ENCODE results near the gene FZD1. TPM values are rescaled to one million over a fixed set of nuclear protein-coding genes. Genes with fewer than 3 reads are reported as not detected.

FZD1 gene
- total RNA-seq, 1 donor from 2014 or later: 5.4 TPM

DNA sequence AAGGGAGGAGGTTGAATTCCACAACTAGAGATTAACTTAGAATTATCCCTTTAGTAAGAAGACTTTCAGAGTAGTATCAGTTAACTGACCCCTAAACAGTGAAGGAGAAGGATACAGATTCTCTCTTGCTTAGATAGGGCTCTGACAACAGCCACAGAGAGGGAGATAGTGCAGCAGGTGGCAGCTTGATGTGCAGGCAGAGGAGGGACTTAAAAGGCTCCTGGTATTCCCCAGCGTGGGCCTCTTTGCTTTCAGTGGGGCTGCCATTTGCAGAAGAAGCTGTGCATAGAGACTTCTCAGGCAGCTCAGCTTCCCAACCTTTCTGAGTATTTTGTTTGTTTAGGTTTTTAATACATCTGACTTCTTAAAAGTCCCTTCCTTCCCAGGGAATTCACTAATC lies 16.0 kb downstream of the FZD1 start:
- Histone ChIP-seq H3K27ac (ENCODE audit: low read depth, low read length) (no peak overlapping the region), H3K9ac (ENCODE audit: low read length) (no peak overlapping the region), H3K27me3 (ENCODE audit: insufficient read depth, low read length) (no peaks in the 10 kb centered on the region), H4K20me1 (ENCODE audit: insufficient read depth, low read length) (no peaks in the 10 kb centered on the region), H3K9me3 (ENCODE audit: insufficient read depth, low read depth, low read length) (no peaks in the 10 kb centered on the region), H3K4me3 (ENCODE audit: insufficient read depth, low read depth, low read length) (no peak overlapping the region), H2AFZ (ENCODE audit: low read depth, low read length) (no peak overlapping the region), H3K36me3 (ENCODE audit: insufficient read depth, low read length) (no peaks in the 10 kb centered on the region), H3K4me1 (ENCODE audit: insufficient read depth, low read length) (no peaks in the 10 kb centered on the region), H3K4me2 (ENCODE audit: low read length) (no peak overlapping the region), H3K79me2 (ENCODE audit: insufficient read depth, low read length) (no peaks in the 10 kb centered on the region)
- DNase-seq (ENCODE audit: low read depth) (no peak), FAIRE-seq (no peak)
- Mint-ChIP-seq H3K27me3 (ENCODE audit: low read depth, unreplicated experiment) (peaks cover 6% of the 10 kb centered on the region), H3K4me1 (ENCODE audit: low read depth, unreplicated experiment) (no peaks in the 10 kb centered on the region), H3K36me3 (ENCODE audit: low read depth, unreplicated experiment) (no peaks in the 10 kb centered on the region), H3K4me3 (ENCODE audit: unreplicated experiment) (no peak overlapping the region), H3K9me3 (ENCODE audit: unreplicated experiment) (peaks cover 2% of the 10 kb centered on the region), H3K27ac (ENCODE audit: unreplicated experiment) (no peak overlapping the region)
- TF ChIP-seq, protein P1, sequence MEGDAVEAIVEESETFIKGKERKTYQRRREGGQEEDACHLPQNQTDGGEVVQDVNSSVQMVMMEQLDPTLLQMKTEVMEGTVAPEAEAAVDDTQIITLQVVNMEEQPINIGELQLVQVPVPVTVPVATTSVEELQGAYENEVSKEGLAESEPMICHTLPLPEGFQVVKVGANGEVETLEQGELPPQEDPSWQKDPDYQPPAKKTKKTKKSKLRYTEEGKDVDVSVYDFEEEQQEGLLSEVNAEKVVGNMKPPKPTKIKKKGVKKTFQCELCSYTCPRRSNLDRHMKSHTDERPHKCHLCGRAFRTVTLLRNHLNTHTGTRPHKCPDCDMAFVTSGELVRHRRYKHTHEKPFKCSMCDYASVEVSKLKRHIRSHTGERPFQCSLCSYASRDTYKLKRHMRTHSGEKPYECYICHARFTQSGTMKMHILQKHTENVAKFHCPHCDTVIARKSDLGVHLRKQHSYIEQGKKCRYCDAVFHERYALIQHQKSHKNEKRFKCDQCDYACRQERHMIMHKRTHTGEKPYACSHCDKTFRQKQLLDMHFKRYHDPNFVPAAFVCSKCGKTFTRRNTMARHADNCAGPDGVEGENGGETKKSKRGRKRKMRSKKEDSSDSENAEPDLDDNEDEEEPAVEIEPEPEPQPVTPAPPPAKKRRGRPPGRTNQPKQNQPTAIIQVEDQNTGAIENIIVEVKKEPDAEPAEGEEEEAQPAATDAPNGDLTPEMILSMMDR (IDR thresholded peaks at IDR 0.05; ENCODE audit: insufficient read depth, low read depth, low read length): no peak
- no peak for TF ChIP-seq EZH2 (IDR thresholded peaks at IDR 0.05; ENCODE audit: insufficient read depth, low read length)

DNA sequence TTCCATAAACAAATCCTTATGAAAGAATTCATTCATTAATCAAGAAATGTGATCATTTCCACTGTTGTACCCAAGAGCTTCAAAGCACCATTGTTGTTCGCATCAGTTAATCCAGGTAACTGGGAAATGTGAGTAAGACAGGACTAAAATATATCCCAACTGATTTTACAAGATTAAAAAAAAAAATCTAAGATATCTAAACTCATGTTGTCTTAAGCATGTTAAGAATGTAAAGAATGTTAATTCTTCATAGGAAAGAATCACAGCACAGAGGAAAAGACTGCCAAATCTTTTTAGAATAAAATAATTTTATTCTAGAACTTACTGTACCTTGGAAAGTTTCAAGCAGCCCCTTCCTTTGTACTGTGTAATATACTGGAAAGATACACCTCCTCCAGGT lies 16.4 kb downstream of the FZD1 start:
- Histone ChIP-seq H4K20me1 (ENCODE audit: insufficient read depth, low read length) (no peaks in the 10 kb centered on the region), H2AFZ (ENCODE audit: low read depth, low read length) (no peak overlapping the region), H3K4me3 (ENCODE audit: insufficient read depth, low read depth, low read length) (no peak overlapping the region), H3K79me2 (ENCODE audit: insufficient read depth, low read length) (no peaks in the 10 kb centered on the region), H3K9me3 (ENCODE audit: insufficient read depth, low read depth, low read length) (no peaks in the 10 kb centered on the region), H3K9ac (ENCODE audit: low read length) (no peak overlapping the region), H3K27me3 (ENCODE audit: insufficient read depth, low read length) (no peaks in the 10 kb centered on the region), H3K27ac (ENCODE audit: low read depth, low read length) (no peak overlapping the region), H3K36me3 (ENCODE audit: insufficient read depth, low read length) (no peaks in the 10 kb centered on the region), H3K4me1 (ENCODE audit: insufficient read depth, low read length) (no peaks in the 10 kb centered on the region), H3K4me2 (ENCODE audit: low read length) (no peak overlapping the region)
- Mint-ChIP-seq H3K9me3 (ENCODE audit: unreplicated experiment) (peaks cover 2% of the 10 kb centered on the region), H3K27me3 (ENCODE audit: low read depth, unreplicated experiment) (peaks cover 5% of the 10 kb centered on the region), H3K36me3 (ENCODE audit: low read depth, unreplicated experiment) (no peaks in the 10 kb centered on the region), H3K4me3 (ENCODE audit: unreplicated experiment) (no peak overlapping the region), H3K27ac (ENCODE audit: unreplicated experiment) (no peak overlapping the region), H3K4me1 (ENCODE audit: low read depth, unreplicated experiment) (no peaks in the 10 kb centered on the region)
- TF ChIP-seq, protein P1 (IDR thresholded peaks at IDR 0.05; ENCODE audit: insufficient read depth, low read depth, low read length): no peak
- no peak for TF ChIP-seq EZH2 (IDR thresholded peaks at IDR 0.05; ENCODE audit: insufficient read depth, low read length)
- FAIRE-seq (no peak), DNase-seq (ENCODE audit: low read depth) (peak; percentile 19)

DNA sequence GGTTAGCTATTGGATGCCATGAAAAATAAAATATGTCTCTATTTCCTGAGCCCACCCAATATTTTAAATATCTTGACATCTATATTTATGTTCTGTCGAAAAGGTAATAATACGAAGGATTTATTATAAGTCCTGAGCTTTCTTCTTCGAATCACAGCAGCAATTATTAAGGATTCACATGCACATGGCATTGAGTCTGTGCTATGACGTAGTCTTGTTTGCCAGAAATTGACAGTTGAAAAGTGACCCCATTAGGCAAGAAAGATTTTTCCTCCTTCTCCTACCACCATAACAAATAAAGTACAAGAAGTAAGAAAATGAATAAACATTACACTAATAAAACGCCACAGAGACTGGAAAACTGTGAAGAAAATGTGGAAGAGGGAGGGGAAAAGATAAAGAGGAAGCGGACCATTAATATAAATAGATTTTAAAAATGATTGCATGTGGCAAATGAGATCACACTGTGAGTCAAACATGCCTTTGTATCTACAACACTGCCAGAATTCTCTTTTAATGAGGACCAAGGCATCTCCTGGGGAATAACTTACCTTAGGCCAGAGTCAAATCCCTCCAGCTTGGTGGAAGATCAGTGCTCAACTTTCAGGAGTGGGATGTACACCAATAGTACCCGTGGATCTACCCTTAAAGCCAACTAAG lies 21.6 kb downstream of the FZD1 start:
- no peak overlapping the region for H3K9ac ChIP-seq (ENCODE audit: low read length)
- no peaks in the 10 kb centered on the region for H3K4me1 Mint-ChIP-seq (ENCODE audit: low read depth, unreplicated experiment)
- H3K9me3 Mint-ChIP-seq (ENCODE audit: unreplicated experiment): no peaks in the 10 kb centered on the region
- FAIRE-seq: no peak
- no peak for TF ChIP-seq EZH2 (IDR thresholded peaks at IDR 0.05; ENCODE audit: insufficient read depth, low read length)
- TF ChIP-seq, protein P1 (IDR thresholded peaks at IDR 0.05; ENCODE audit: insufficient read depth, low read depth, low read length): no peak
- peak overlapping the region; percentile 24 for H2AFZ ChIP-seq (ENCODE audit: low read depth, low read length)
- H3K27me3 ChIP-seq (ENCODE audit: insufficient read depth, low read length): no peaks in the 10 kb centered on the region
- H4K20me1 ChIP-seq (ENCODE audit: insufficient read depth, low read length): no peaks in the 10 kb centered on the region
- no peak overlapping the region for H3K27ac Mint-ChIP-seq (ENCODE audit: unreplicated experiment)
- H3K36me3 ChIP-seq (ENCODE audit: insufficient read depth, low read length): no peaks in the 10 kb centered on the region
- no peak overlapping the region for H3K4me3 Mint-ChIP-seq (ENCODE audit: unreplicated experiment)
- H3K4me1 ChIP-seq (ENCODE audit: insufficient read depth, low read length): no peaks in the 10 kb centered on the region
- no peaks in the 10 kb centered on the region for H3K9me3 ChIP-seq (ENCODE audit: insufficient read depth, low read depth, low read length)
- DNase-seq (ENCODE audit: low read depth): peak; percentile 74
- no peaks in the 10 kb centered on the region for H3K36me3 Mint-ChIP-seq (ENCODE audit: low read depth, unreplicated experiment)
- H3K79me2 ChIP-seq (ENCODE audit: insufficient read depth, low read length): no peaks in the 10 kb centered on the region
- no peak overlapping the region for H3K27ac ChIP-seq (ENCODE audit: low read depth, low read length)
- H3K27me3 Mint-ChIP-seq (ENCODE audit: low read depth, unreplicated experiment): no peaks in the 10 kb centered on the region
- H3K4me3 ChIP-seq (ENCODE audit: insufficient read depth, low read depth, low read length): no peak overlapping the region
- H3K4me2 ChIP-seq (ENCODE audit: low read length): no peak overlapping the region

Measured in astrocyte (in vitro differentiated cells and primary cell).